HepG2 (cell line): ENCODE results near the gene ONECUT2. TPM values are rescaled to one million over a fixed set of nuclear protein-coding genes. Genes with fewer than 3 reads are reported as not detected.

Experiments used
- ATAC-seq: fragments of 200-7000 bp; cut with Tn5 transposase; 3 replicates; pipeline ENCODE4 v1.9.1; 2020; ENCODE audit warnings: mild to moderate bottlenecking, moderate library complexity
- BruUV-seq: library from RNA; stranded (reverse); fragments of 400-500 nt; replicated peaks from 2 replicates; lab custom pipeline; 2021; lab: Mats Ljungman, UMichigan
- CTCF ChIA-PET: fragments of 300-600 bp; formaldehyde crosslinking; extraction: SDS; loops from one replicate; lab custom pipeline; 2021; ENCODE audit warnings: low total read pairs, inconsistent platforms, low intra/inter-chr PET ratio; lab: Yijun Ruan, JAX
- POLR2A ChIA-PET: fragments of 350-600 bp; sonication (Branson Sonifier 250); formaldehyde crosslinking; loops from one replicate; lab custom pipeline; 2020; ENCODE audit warnings: antibody characterized with exemption, inconsistent platforms; lab: Yijun Ruan, JAX
- DNase-seq: peaks from one replicate; pipeline ENCODE4 v3.0.0-alpha.2; 2015; ENCODE audit warnings: low spot score
- FAIRE-seq: peaks from 3 replicates; lab custom pipeline; 2011; peaks lifted over from hg19 to GRCh38; lab: Jason Lieb, UNC
- H2AFZ ChIP-seq: one replicate; pipeline ENCODE4 v1.6.1; 2011; ENCODE audit warnings: low read length, inconsistent platforms
- H3K27ac ChIP-seq: fragments of 300-600 bp; 3 replicates; pipeline ENCODE4 v1.8.0; 2011; ENCODE audit warnings: mixed run types, mild to moderate bottlenecking, mixed read lengths, low read length, inconsistent platforms; ENCODE audit not compliant: insufficient read depth; ENCODE audit errors: extremely low read length
- H3K27me3 ChIP-seq, 2 experiments: fragments of 200-600 bp in 1 of 2; 2 replicates in 1 of 2; 3 replicates in 1 of 2; pipeline versions ENCODE4 v1.6.0 to v1.8.0; 2011; ENCODE audit warnings: low read length in 2 of 2, mild to moderate bottlenecking in 2 of 2, moderate library complexity in 2 of 2, inconsistent platforms in 1 of 2; ENCODE audit not compliant: insufficient read depth in 2 of 2, control insufficient read depth in 1 of 2
- H3K36me3 ChIP-seq, 2 experiments: fragments of 200-600 bp in 1 of 2; replicated peaks in 1 of 2; 2 replicates in 1 of 2; 3 replicates in 1 of 2; pipeline versions ENCODE4 v1.5.1 to v1.8.0; 2011; ENCODE audit warnings: low read length in 2 of 2, inconsistent platforms in 1 of 2; ENCODE audit not compliant: insufficient read depth in 2 of 2, control insufficient read depth in 1 of 2
- H3K4me1 ChIP-seq: 2 replicates; pipeline ENCODE4 v1.5.1; 2012; ENCODE audit warnings: low read length, inconsistent platforms; ENCODE audit not compliant: insufficient read depth
- H3K4me2 ChIP-seq: 2 replicates; pipeline ENCODE4 v1.6.0; 2011; ENCODE audit warnings: low read depth, low read length, inconsistent platforms
- H3K4me3 ChIP-seq, 3 experiments: fragments of 200-600 bp in 1 of 3; sonication (generic), shearing (Covaris generic) in 1 of 3; replicated peaks in 1 of 3; 2 replicates each; pipeline ENCODE4 v1.5.1; 2011 to 2016; ENCODE audit warnings: low read length in 3 of 3, inconsistent platforms in 2 of 3, low read depth in 2 of 3, mild to moderate bottlenecking in 2 of 3, control low read depth in 1 of 3, mixed read lengths in 1 of 3; ENCODE audit not compliant: insufficient read depth in 1 of 3
- H3K79me2 ChIP-seq: one replicate; pipeline ENCODE4 v1.6.1; 2011; ENCODE audit warnings: low read length, inconsistent platforms; ENCODE audit not compliant: insufficient read depth
- H3K9ac ChIP-seq: 2 replicates; pipeline ENCODE4 v1.6.0; 2011; ENCODE audit warnings: mild to moderate bottlenecking, low read depth, low read length, inconsistent platforms; ENCODE audit not compliant: insufficient read depth
- H3K9me3 ChIP-seq: 2 replicates; pipeline ENCODE4 v1.5.1; 2012; ENCODE audit warnings: mild to moderate bottlenecking, low read length
- H4K20me1 ChIP-seq: 2 replicates; pipeline ENCODE4 v1.6.0; 2011; ENCODE audit warnings: inconsistent platforms, mild to moderate bottlenecking, low read length, moderate library complexity; ENCODE audit not compliant: insufficient read depth
- HNF4A ChIP-seq: sonication (generic); formaldehyde crosslinking; IDR thresholded peaks from 2 replicates; pipeline ENCODE4 v1.4.0; 2020; ENCODE audit warnings: missing genetic modification reagents
- LCORL ChIP-seq, 2 experiments: fragments of 450-650 bp in 1 of 2; sonication (generic) in 1 of 2; formaldehyde crosslinking in 1 of 2; IDR thresholded peaks; 2 replicates each; pipeline versions ENCODE4 v1.5.0 to v1.6.1; 2017 to 2020; ENCODE audit warnings: antibody characterized with exemption in 1 of 2, missing genetic modification reagents in 1 of 2
- MED1 ChIP-seq: sonication (generic); formaldehyde crosslinking; IDR thresholded peaks from 2 replicates; pipeline ENCODE4 v1.4.0; 2020; ENCODE audit warnings: missing genetic modification reagents
- MXD4 ChIP-seq: IDR thresholded peaks from 2 replicates; pipeline ENCODE4 v1.6.1; 2016; ENCODE audit warnings: mild to moderate bottlenecking, missing biosample characterization, missing genetic modification reagents
- PHF21A ChIP-seq: sonication (generic); formaldehyde crosslinking; IDR thresholded peaks from 2 replicates; pipeline ENCODE4 v1.5.0; 2020; ENCODE audit warnings: mild to moderate bottlenecking, missing genetic modification reagents
- POGZ ChIP-seq: sonication (generic); formaldehyde crosslinking; IDR thresholded peaks from 2 replicates; pipeline ENCODE4 v1.4.0; 2020; ENCODE audit warnings: mild to moderate bottlenecking, missing genetic modification reagents
- RAD21 ChIP-seq: fragments of 450-650 bp; formaldehyde crosslinking; IDR thresholded peaks from 2 replicates; pipeline ENCODE4 v1.5.0; 2020; ENCODE audit warnings: mild to moderate bottlenecking
- SIN3B ChIP-seq: fragments of 150-350 bp; IDR thresholded peaks from 2 replicates; pipeline ENCODE4 v1.6.1; 2014; ENCODE audit warnings: low read length
- SMAD9 ChIP-seq: sonication (generic); formaldehyde crosslinking; IDR thresholded peaks from 2 replicates; pipeline ENCODE4 v1.5.1; 2020; ENCODE audit warnings: mild to moderate bottlenecking, missing genetic modification reagents
- SRSF1 ChIP-seq: fragments of 200-400 bp; formaldehyde crosslinking; optimal IDR thresholded peaks from 2 replicates; pipeline ENCODE3; 2017; ENCODE audit warnings: mild to moderate bottlenecking, low read depth, low read length, moderate library complexity
- STAG1 ChIP-seq: sonication (generic); formaldehyde crosslinking; IDR thresholded peaks from 2 replicates; pipeline ENCODE4 v1.4.0; 2020; ENCODE audit warnings: missing genetic modification reagents
- ZBTB42 ChIP-seq: sonication (generic); formaldehyde crosslinking; IDR thresholded peaks from 2 replicates; pipeline ENCODE4 v1.5.0; 2020; ENCODE audit warnings: mild to moderate bottlenecking, missing genetic modification reagents
- ZNF101 ChIP-seq: sonication (generic); formaldehyde crosslinking; IDR thresholded peaks from 2 replicates; pipeline ENCODE4 v1.4.0; 2020; ENCODE audit warnings: mild to moderate bottlenecking, low read depth, missing genetic modification reagents, borderline replicate concordance
- ZNF280D ChIP-seq: sonication (generic); formaldehyde crosslinking; IDR thresholded peaks from 2 replicates; pipeline ENCODE4 v1.5.1; 2020; ENCODE audit warnings: mild to moderate bottlenecking, missing genetic modification reagents
- ZNF282 ChIP-seq: fragments of 450-650 bp; IDR thresholded peaks from 2 replicates; pipeline ENCODE4 v1.6.1; 2018; ENCODE audit not compliant: partially characterized antibody
- ZNF451 ChIP-seq: sonication (generic); formaldehyde crosslinking; IDR thresholded peaks from 2 replicates; pipeline ENCODE4 v1.5.0; 2020; ENCODE audit warnings: mild to moderate bottlenecking, missing genetic modification reagents
- ZNF891 ChIP-seq: sonication (generic); formaldehyde crosslinking; IDR thresholded peaks from 2 replicates; pipeline ENCODE4 v1.5.0; 2020; ENCODE audit warnings: mild to moderate bottlenecking, missing genetic modification reagents
- WGBS: methylation state at CpG from one replicate; pipeline ENCODE4 v1.1.6; 2017; ENCODE audit warnings: low lambda C conversion rate; 5-methylcytosine and 5-hydroxymethylcytosine counted together
- in situ Hi-C: cut with HindIII; loops from 2 replicates; pipeline ENCODE4 v1.10.0; 2017; ENCODE audit warnings: low pct_unique_long_range_greater_than_20kb; ENCODE audit not compliant: extremely low pct_ligation_motif_present
- intact Hi-C: fragments of 100-400 bp; cut with micrococcal nuclease; formaldehyde crosslinking; loops from one replicate; pipeline ENCODE4 v1.10.0; 2022; ENCODE audit not compliant: unreplicated experiment
- polyA plus RNA-seq, 8 experiments: library from polyadenylated mRNA; depleted of rRNA in 3 of 8; stranded (reverse) in 7 of 8; unstranded in 1 of 8; fragments of >200 nt; fragmentation: Illumina TruSeq in 4 of 8; extraction: Trizol in 4 of 8; gene quantifications; 2 replicates each; pipeline versions ENCODE4 v1.2.1 to v1.2.3, GENCODE V29; 2011 to 2016; ENCODE audit warnings: low read depth in 4 of 8, missing spikeins in 1 of 8, mixed read lengths in 1 of 8; ENCODE audit not compliant: insufficient read depth in 1 of 8
- total RNA-seq, 5 experiments: library from RNA; depleted of rRNA; stranded (reverse); fragments of >200 nt; fragmentation: Illumina TruSeq; extraction: Trizol; gene quantifications; 2 replicates each; pipeline ENCODE4 v1.2.3, GENCODE V29; 2016; ENCODE audit warnings: low read depth in 1 of 5
- TF ChIP-seq, protein P1 (sequence below): sonication (generic); formaldehyde crosslinking; IDR thresholded peaks from 2 replicates; pipeline ENCODE4 v1.5.0; 2020; ENCODE audit warnings: mild to moderate bottlenecking, missing genetic modification reagents, borderline replicate concordance
- TF ChIP-seq, protein P2 (sequence below): sonication (generic); formaldehyde crosslinking; IDR thresholded peaks from 2 replicates; pipeline ENCODE4 v1.4.0; 2020; ENCODE audit warnings: missing genetic modification reagents, borderline replicate concordance

Gene ONECUT2
- total and polyA plus RNA-seq, 2 of the 13 experiments (the other 11 are each of a cell fraction or from before 2014, with no cell fraction given), result 3.0 to 3.2 TPM

GRCh38 chr18:57437402-57437765 lies 2.2 kb downstream of the ONECUT2 start:
- in situ Hi-C loops, result no loop called here
- DNase-seq, result peak; percentile 40
- TF ChIP-seq RAD21 (CRISPR knock-in tag) (no peak), ZNF891 (0 out of 2 replicates have a peak, but pooled peaks have one; percentile 14), ZNF451 (peak; percentile 42; the same call in 1 of the 2 replicates), PHF21A (CRISPR knock-in tag) (0 out of 2 replicates have a peak, but pooled peaks have one; percentile 17), ZNF280D (CRISPR knock-in tag) (peak; percentile 14; the same call in 1 of the 2 replicates), SMAD9 (no peak), ZNF282 (no peak), SRSF1 (no peak), ZBTB42 (CRISPR knock-in tag) (no peak), ZNF101 (CRISPR knock-in tag) (no peak), STAG1 (CRISPR knock-in tag) (peak; percentile 30), MXD4 (CRISPR knock-in tag) (0 out of 2 replicates have a peak, but pooled peaks have one; percentile 20), POGZ (CRISPR knock-in tag) (0 out of 2 replicates have a peak, but pooled peaks have one; percentile 37), HNF4A (peak; percentile 15; the same call in 1 of the 2 replicates), SIN3B (no peak), LCORL (IDR thresholded peaks at IDR 0.05) (no peak), LCORL (CRISPR knock-in tag; IDR thresholded peaks at IDR 0.05) (peak; percentile 41; the same call in 1 of the 2 replicates), MED1 (CRISPR knock-in tag) (0 out of 2 replicates have a peak, but pooled peaks have one; percentile 8)
- TF ChIP-seq, protein P1, sequence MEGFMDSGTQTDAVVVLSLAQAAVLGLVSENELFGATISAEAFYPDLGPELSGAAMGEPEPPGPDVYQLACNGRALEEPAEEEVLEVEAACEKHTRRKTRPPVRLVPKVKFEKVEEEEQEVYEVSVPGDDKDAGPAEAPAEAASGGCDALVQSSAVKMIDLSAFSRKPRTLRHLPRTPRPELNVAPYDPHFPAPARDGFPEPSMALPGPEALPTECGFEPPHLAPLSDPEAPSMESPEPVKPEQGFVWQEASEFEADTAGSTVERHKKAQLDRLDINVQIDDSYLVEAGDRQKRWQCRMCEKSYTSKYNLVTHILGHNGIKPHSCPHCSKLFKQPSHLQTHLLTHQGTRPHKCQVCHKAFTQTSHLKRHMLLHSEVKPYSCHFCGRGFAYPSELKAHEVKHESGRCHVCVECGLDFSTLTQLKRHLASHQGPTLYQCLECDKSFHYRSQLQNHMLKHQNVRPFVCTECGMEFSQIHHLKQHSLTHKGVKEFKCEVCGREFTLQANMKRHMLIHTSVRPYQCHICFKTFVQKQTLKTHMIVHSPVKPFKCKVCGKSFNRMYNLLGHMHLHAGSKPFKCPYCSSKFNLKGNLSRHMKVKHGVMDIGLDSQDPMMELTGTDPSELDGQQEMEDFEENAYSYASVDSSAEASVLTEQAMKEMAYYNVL (CRISPR knock-in tag), result 0 out of 2 replicates have a peak, but pooled peaks have one; percentile 14
- TF ChIP-seq, protein P2, sequence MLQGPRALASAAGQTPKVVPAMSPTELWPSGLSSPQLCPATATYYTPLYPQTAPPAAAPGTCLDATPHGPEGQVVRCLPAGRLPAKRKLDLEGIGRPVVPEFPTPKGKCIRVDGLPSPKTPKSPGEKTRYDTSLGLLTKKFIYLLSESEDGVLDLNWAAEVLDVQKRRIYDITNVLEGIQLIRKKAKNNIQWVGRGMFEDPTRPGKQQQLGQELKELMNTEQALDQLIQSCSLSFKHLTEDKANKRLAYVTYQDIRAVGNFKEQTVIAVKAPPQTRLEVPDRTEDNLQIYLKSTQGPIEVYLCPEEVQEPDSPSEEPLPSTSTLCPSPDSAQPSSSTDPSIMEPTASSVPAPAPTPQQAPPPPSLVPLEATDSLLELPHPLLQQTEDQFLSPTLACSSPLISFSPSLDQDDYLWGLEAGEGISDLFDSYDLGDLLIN (CRISPR knock-in tag), result 0 out of 2 replicates have a peak, but pooled peaks have one; percentile 19

More at GRCh38 chr18:57437402-57437765, 2.2 kb downstream of the ONECUT2 start:
- Histone ChIP-seq H3K36me3 (0 out of 5 replicates have a peak, but pooled peaks cover 0 to 1% of the 10 kb centered on the region in 2 experiments), H3K9ac (no peak overlapping the region), H3K9me3 (no peaks in the 10 kb centered on the region), H3K79me2 (peaks cover 19% of the 10 kb centered on the region), H3K27ac (peak overlapping the region; percentile 17), H3K4me3 (peak overlapping the region; percentile 53 to 77 (median 62)), H4K20me1 (peaks cover 12% of the 10 kb centered on the region; the same call in 1 of the 2 replicates), H2AFZ (no peak overlapping the region), H3K27me3 (peaks cover 0 to 14% of the 10 kb centered on the region in 2 experiments; a peak in 2 of 5 replicates), H3K4me1 (peaks cover 41% of the 10 kb centered on the region), H3K4me2 (peak overlapping the region; percentile 78)
- peak; percentile 18 for FAIRE-seq
- intact Hi-C loops, result loop anchor here (1.0 to 5.0 kb wide), 3 partner anchors 125 to 689 kb away; no protein-coding TSS in a partner anchor
- ChIA-PET POLR2A (no interaction called here), CTCF (interaction anchor here (1.5 to 1.7 kb wide), 3 partner anchors 124 to 648 kb away, joined by 4 to 5 read pairs (median 4); no protein-coding TSS in a partner anchor)
- no TSS peak for BruUV-seq
- WGBS, result 2% methylated on average over 15 of the region's 16 CpGs
- ATAC-seq, result peak; percentile 59
